K562 (cell line): Measurements from ENCODE around the gene PSMB4. TPM values are rescaled to one million over a fixed set of nuclear protein-coding genes. Genes with fewer than 3 reads are reported as not detected.

Experiments
- CAMTA2 ChIP-seq: fragments of 250-450 bp; sonication (Bioruptor Pico); conservative IDR thresholded peaks from 2 replicates; pipeline ENCODE4 v1.5.1; 2022
- CEBPG ChIP-seq, 3 experiments: fragments of 200-800 bp in 1 of 3; sonication (Bioruptor generic) in 1 of 3; sonication (generic) in 1 of 3; formaldehyde crosslinking in 1 of 3; IDR thresholded peaks in 2 of 3; conservative IDR thresholded peaks in 1 of 3; 2 replicates each; pipeline versions ENCODE4 v1.6.1 to v1.8.0; 2016 to 2022; ENCODE audit warnings: missing compliant biosample characterization in 2 of 3, missing genetic modification characterization in 2 of 3, mild to moderate bottlenecking in 1 of 3, missing genetic modification reagents in 1 of 3
- CTCFL ChIP-seq: IDR thresholded peaks from 2 replicates; pipeline ENCODE4 v1.6.1; 2011; ENCODE audit warnings: borderline replicate concordance, low read depth, mild to moderate bottlenecking, moderate library complexity, low read length; ENCODE audit not compliant: insufficient read depth, poor library complexity, severe bottlenecking
- ILF3 ChIP-seq: fragments of 450-650 bp; IDR thresholded peaks from 2 replicates; pipeline ENCODE4 v1.6.1; 2018; ENCODE audit warnings: antibody characterized with exemption, mild to moderate bottlenecking, moderate library complexity, borderline replicate concordance
- MCM5 ChIP-seq: fragments of 450-650 bp; IDR thresholded peaks from 2 replicates; pipeline ENCODE4 v1.6.1; 2016; ENCODE audit warnings: low read depth
- NR2C1 ChIP-seq, 2 experiments: fragments of 450-650 bp; IDR thresholded peaks; 2 replicates each; pipeline ENCODE4 v1.6.1; 2017; ENCODE audit warnings: mild to moderate bottlenecking in 2 of 2, antibody characterized with exemption in 1 of 2, inconsistent platforms in 1 of 2, missing compliant biosample characterization in 1 of 2, missing genetic modification characterization in 1 of 2
- PHF21A ChIP-seq: fragments of 450-650 bp; IDR thresholded peaks from 2 replicates; pipeline ENCODE4 v1.6.1; 2017; ENCODE audit warnings: low read depth, borderline replicate concordance
- POLR2G ChIP-seq: fragments of 200-400 bp; formaldehyde crosslinking; IDR thresholded peaks from 2 replicates; pipeline ENCODE4 v1.6.1; 2017; ENCODE audit warnings: low read depth, mild to moderate bottlenecking, antibody characterized with exemption, low read length, moderate library complexity
- PREB ChIP-seq: sonication (generic); formaldehyde crosslinking; IDR thresholded peaks from 2 replicates; pipeline ENCODE4 v1.8.1; 2023; ENCODE audit warnings: mild to moderate bottlenecking, missing genetic modification reagents
- TGIF2 ChIP-seq: sonication (generic); formaldehyde crosslinking; IDR thresholded peaks from 2 replicates; pipeline ENCODE4 v1.8.1; 2022; ENCODE audit warnings: mild to moderate bottlenecking, missing genetic modification reagents, moderate library complexity
- ZNF324 ChIP-seq: fragments of 250-450 bp; sonication (Bioruptor Pico); IDR thresholded peaks from 2 replicates; pipeline ENCODE4 v1.4.0; 2020; ENCODE audit warnings: mild to moderate bottlenecking
- ZNF75A ChIP-seq: fragments of 450-650 bp; formaldehyde crosslinking; IDR thresholded peaks from 2 replicates; pipeline ENCODE4 v1.4.0; 2020; ENCODE audit warnings: mild to moderate bottlenecking
- ZZZ3 ChIP-seq: fragments of 450-650 bp; IDR thresholded peaks from 2 replicates; pipeline ENCODE4 v1.6.1; 2016; ENCODE audit warnings: antibody characterized with exemption, mild to moderate bottlenecking, moderate library complexity
- polyA plus RNA-seq, 8 experiments: library from polyadenylated mRNA; depleted of rRNA in 4 of 8; stranded (reverse) in 5 of 8; unstranded in 3 of 8; fragments of >200 nt; fragmentation: Nextera tagmentation in 2 of 8; fragmentation: Illumina TruSeq in 1 of 8; extraction: Ambion mirVana in 2 of 8; extraction: Trizol in 1 of 8; gene quantifications; 2 replicates each; pipeline versions ENCODE4 v1.2.1 to v1.2.3, GENCODE V29; 2011 to 2014; ENCODE audit warnings: inconsistent platforms in 1 of 8, missing spikeins in 1 of 8
- total RNA-seq, 7 experiments: library from RNA; depleted of rRNA in 6 of 7; stranded (reverse); fragments of >200 nt in 6 of 7; fragmentation: Illumina TruSeq in 2 of 7; extraction: Trizol in 2 of 7; gene quantifications; 2 replicates each; pipeline versions ENCODE4 v1.2.1 to v1.2.3, GENCODE V29; 2011 to 2021; ENCODE audit warnings: low replicate concordance in 1 of 7

The PSMB4 gene
- total and polyA plus RNA-seq, 9 of the 15 experiments (the other 6 are each of a cell fraction or from before 2014, with no cell fraction given) = 397 to 674 (median 475) TPM

- TF ChIP-seq PREB (CRISPR knock-in tag) (no peak), PHF21A (no peak), NR2C1 (IDR thresholded peaks at IDR 0.05) (no peak), NR2C1 (tag; IDR thresholded peaks at IDR 0.05) (no peak), ZNF75A (CRISPR knock-in tag) (no peak), ZZZ3 (no peak), MCM5 (no peak), TGIF2 (CRISPR knock-in tag) (no peak), ILF3 (no peak), POLR2G (no peak), CEBPG (CRISPR knock-in tag; IDR thresholded peaks at IDR 0.05) (no peak), CEBPG (tag; conservative IDR thresholded peaks at IDR 0.05 in 1 of 2, IDR thresholded peaks at IDR 0.05 in 1 of 2) (no peak), CAMTA2 (CRISPR knock-in tag) (no peak), ZNF324 (CRISPR knock-in tag) (no peak), CTCFL (no peak)
Observed at GRCh38 chr1:151411884-151412283, 12.5 kb downstream of the PSMB4 start (continued).
